Upper lobe of left lung (tissue), 6 donors: ENCODE results near the gene SPTBN5. TPM values are rescaled to one million over a fixed set of nuclear protein-coding genes. Genes with fewer than 3 reads are reported as not detected.

Source experiments
- ATAC-seq, 2 donors: fragments of 200-7000 bp; cut with Tn5 transposase; one replicate each; pipeline ENCODE4 v1.9.1; 2022; ENCODE audit warnings: mild to moderate bottlenecking in 2 of 2, moderate library complexity in 2 of 2; ENCODE audit not compliant: low FRiP score in 2 of 2
- DNase-seq, 2 donors: peaks; one replicate each; pipeline ENCODE4 v3.0.0-alpha.2; 2019 to 2020
- H3K27ac ChIP-seq, 4 donors: fragments of 200-600 bp; sonication (generic); one replicate each; pipeline ENCODE4 v1.5.1; 2016 to 2019
- H3K27me3 ChIP-seq, 4 donors: fragments of 200-600 bp; sonication (generic); one replicate each; pipeline ENCODE4 v1.5.1; 2017 to 2019
- H3K36me3 ChIP-seq, 4 donors: fragments of 200-600 bp; sonication (generic); one replicate each; pipeline ENCODE4 v1.5.1; 2016 to 2019
- H3K4me1 ChIP-seq, 4 donors: fragments of 200-600 bp; sonication (generic); one replicate each; pipeline ENCODE4 v1.5.1; 2018 to 2019
- H3K4me3 ChIP-seq, 4 donors: fragments of 200-600 bp; sonication (generic); one replicate each; pipeline ENCODE4 v1.5.1; 2017 to 2019; ENCODE audit warnings: mild to moderate bottlenecking in 2 of 4, moderate library complexity in 1 of 4
- H3K9me3 ChIP-seq, 4 donors: fragments of 200-600 bp; sonication (generic); one replicate each; pipeline ENCODE4 v1.5.1; 2018 to 2019
- CTCF ChIP-seq, 6 experiments: fragments of 450-650 bp in 4 of 6; fragments of 200-600 bp in 2 of 6; sonication (generic) in 2 of 6; IDR thresholded peaks; one replicate each; pipeline ENCODE4 v1.5.1; 2016 to 2019; ENCODE audit warnings: antibody characterized with exemption in 6 of 6
- EP300 ChIP-seq, 4 donors: sonication (generic); formaldehyde crosslinking; IDR thresholded peaks; one replicate each; pipeline ENCODE4 v1.5.1; 2017; ENCODE audit warnings: antibody characterized with exemption in 4 of 4, control low read depth in 2 of 4
- POLR2A ChIP-seq, 4 donors: fragments of 450-650 bp; IDR thresholded peaks; one replicate each; pipeline ENCODE4 v1.5.1; 2016 to 2017; ENCODE audit warnings: antibody characterized with exemption in 4 of 4, mild to moderate bottlenecking in 2 of 4
- POLR2AphosphoS5 ChIP-seq, 2 donors: sonication (generic); formaldehyde crosslinking; IDR thresholded peaks; one replicate each; pipeline ENCODE4 v1.5.1; 2017; ENCODE audit warnings: antibody characterized with exemption in 2 of 2
- WGBS, 2 donors: methylation state at CpG; one replicate each; pipeline ENCODE4 v1.1.5; 2017 to 2018; 5-methylcytosine and 5-hydroxymethylcytosine counted together
- total RNA-seq, 6 donors: library from RNA; depleted of rRNA in 4 of 6; stranded (reverse); fragments of >200 nt in 4 of 6; gene quantifications; one replicate each; pipeline versions ENCODE4 v1.1.0 to v1.2.1, GENCODE V29; 2016 to 2021
- donor health status: DM: no; HTN: no; CAD: no; lungs with moderate emphysema.
- donor health status: DM: no; HTN: yes; CAD: no; lungs with severe emphysema.

Gene SPTBN5
- total RNA-seq, 6 donors from 2014 or later: 0.20 to 9.4 (median 2.0) TPM

- 97% methylated on average over 9 of the region's 9 CpGs; no CpG with 5 or more reads in 1 of the 2 donors for WGBS, 2 donors
- no peaks in the 10 kb centered on the region for H3K9me3 ChIP-seq
- H3K4me3 ChIP-seq: no peak overlapping the region
- peaks cover 0 to 11% (median 2%) of the 10 kb centered on the region in 4 donors for H3K4me1 ChIP-seq
- no peaks in the 10 kb centered on the region for H3K36me3 ChIP-seq
- no peaks in the 10 kb centered on the region for H3K27me3 ChIP-seq
- ATAC-seq (no peak), DNase-seq (peak in 1 of 2 donors; percentile 50)
- H3K27ac ChIP-seq: no peak overlapping the region
- TF ChIP-seq POLR2AphosphoS5 (IDR thresholded peaks at IDR 0.05) (no peak), EP300 (IDR thresholded peaks at IDR 0.05) (no peak), CTCF (IDR thresholded peaks at IDR 0.05) (no peak), POLR2A (IDR thresholded peaks at IDR 0.05) (no peak)
Measured at GRCh38 chr15:41887893-41888292, 6.0 kb downstream of the SPTBN5 start.

GRCh38 chr15:41887161-41887560 is 6.7 kb downstream of the SPTBN5 start:
- Histone ChIP-seq H3K4me3 (no peak overlapping the region), H3K27ac (no peak overlapping the region), H3K4me1 (peaks cover 5 to 17% (median 7%) of the 10 kb centered on the region in 4 donors), H3K36me3 (no peaks in the 10 kb centered on the region), H3K27me3 (peaks cover 0 to 2% (median 2%) of the 10 kb centered on the region in 4 donors), H3K9me3 (no peaks in the 10 kb centered on the region)
- ATAC-seq (no peak), DNase-seq (peak in 1 of 2 donors; percentile 40)
- no peak for TF ChIP-seq POLR2AphosphoS5 (IDR thresholded peaks at IDR 0.05)
- TF ChIP-seq POLR2A (IDR thresholded peaks at IDR 0.05): no peak
- TF ChIP-seq EP300 (IDR thresholded peaks at IDR 0.05): no peak
- no peak for TF ChIP-seq CTCF (IDR thresholded peaks at IDR 0.05)
- WGBS, 2 donors: 83 to 84% methylated on average over 10 of the region's 10 CpGs

GRCh38 chr15:41886741-41887140 is 7.1 kb downstream of the SPTBN5 start:
- Histone ChIP-seq H3K27ac (no peak overlapping the region), H3K36me3 (no peaks in the 10 kb centered on the region), H3K9me3 (no peaks in the 10 kb centered on the region), H3K27me3 (peaks cover 0 to 6% (median 6%) of the 10 kb centered on the region in 4 donors), H3K4me1 (peaks cover 9 to 21% (median 11%) of the 10 kb centered on the region in 4 donors), H3K4me3 (no peak overlapping the region)
- DNase-seq: no peak
- ATAC-seq: no peak
- 92 to 97% methylated on average over 7 of the region's 7 CpGs for WGBS, 2 donors
- no peak for TF ChIP-seq POLR2A (IDR thresholded peaks at IDR 0.05)
- no peak for TF ChIP-seq EP300 (IDR thresholded peaks at IDR 0.05)
- TF ChIP-seq CTCF (IDR thresholded peaks at IDR 0.05): no peak
- no peak for TF ChIP-seq POLR2AphosphoS5 (IDR thresholded peaks at IDR 0.05)

GRCh38 chr15:41885841-41886240 is 8.0 kb downstream of the SPTBN5 start:
- Histone ChIP-seq H3K27ac (no peak overlapping the region), H3K4me3 (no peak overlapping the region), H3K4me1 (peaks cover 11 to 24% (median 13%) of the 10 kb centered on the region in 4 donors), H3K9me3 (no peaks in the 10 kb centered on the region), H3K27me3 (peaks cover 0 to 10% (median 6%) of the 10 kb centered on the region in 4 donors), H3K36me3 (no peaks in the 10 kb centered on the region)
- ATAC-seq: no peak
- peak in 1 of 2 donors; percentile 71 for DNase-seq
- WGBS, 2 donors: 95% methylated on average over 12 of the region's 14 CpGs; no CpG with 5 or more reads in 1 of the 2 donors
- no peak for TF ChIP-seq POLR2AphosphoS5 (IDR thresholded peaks at IDR 0.05)
- no peak for TF ChIP-seq CTCF (IDR thresholded peaks at IDR 0.05)
- no peak for TF ChIP-seq POLR2A (IDR thresholded peaks at IDR 0.05)
- TF ChIP-seq EP300 (IDR thresholded peaks at IDR 0.05): no peak

GRCh38 chr15:41885321-41885720 is 8.5 kb downstream of the SPTBN5 start:
- no peaks in the 10 kb centered on the region for H3K9me3 ChIP-seq
- TF ChIP-seq POLR2AphosphoS5 (IDR thresholded peaks at IDR 0.05) (no peak), EP300 (IDR thresholded peaks at IDR 0.05) (no peak), CTCF (IDR thresholded peaks at IDR 0.05) (no peak), POLR2A (IDR thresholded peaks at IDR 0.05) (no peak)
- peaks cover 11 to 24% (median 13%) of the 10 kb centered on the region in 4 donors for H3K4me1 ChIP-seq
- peaks cover 0 to 10% (median 6%) of the 10 kb centered on the region in 4 donors for H3K27me3 ChIP-seq
- no peaks in the 10 kb centered on the region for H3K36me3 ChIP-seq
- H3K4me3 ChIP-seq: no peak overlapping the region
- no peak for ATAC-seq
- DNase-seq: no peak
- H3K27ac ChIP-seq: no peak overlapping the region
